GM21381 (cell line): ENCODE results near the gene ARL4A.
"Not testable (repeated sequence)": the region's sequence is repeated elsewhere in the genome, so short reads cannot be mapped to it uniquely, and the experiment has no call there.

Experiments used
- ATAC-seq: cut with Tn5 transposase; IDR thresholded peaks from one replicate; pipeline ENCODE4 v1.9.1; 2021; ENCODE audit warnings: mild to moderate bottlenecking, moderate library complexity; ENCODE audit not compliant: unreplicated experiment

The ARL4A gene, protein sequence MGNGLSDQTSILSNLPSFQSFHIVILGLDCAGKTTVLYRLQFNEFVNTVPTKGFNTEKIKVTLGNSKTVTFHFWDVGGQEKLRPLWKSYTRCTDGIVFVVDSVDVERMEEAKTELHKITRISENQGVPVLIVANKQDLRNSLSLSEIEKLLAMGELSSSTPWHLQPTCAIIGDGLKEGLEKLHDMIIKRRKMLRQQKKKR

DNA sequence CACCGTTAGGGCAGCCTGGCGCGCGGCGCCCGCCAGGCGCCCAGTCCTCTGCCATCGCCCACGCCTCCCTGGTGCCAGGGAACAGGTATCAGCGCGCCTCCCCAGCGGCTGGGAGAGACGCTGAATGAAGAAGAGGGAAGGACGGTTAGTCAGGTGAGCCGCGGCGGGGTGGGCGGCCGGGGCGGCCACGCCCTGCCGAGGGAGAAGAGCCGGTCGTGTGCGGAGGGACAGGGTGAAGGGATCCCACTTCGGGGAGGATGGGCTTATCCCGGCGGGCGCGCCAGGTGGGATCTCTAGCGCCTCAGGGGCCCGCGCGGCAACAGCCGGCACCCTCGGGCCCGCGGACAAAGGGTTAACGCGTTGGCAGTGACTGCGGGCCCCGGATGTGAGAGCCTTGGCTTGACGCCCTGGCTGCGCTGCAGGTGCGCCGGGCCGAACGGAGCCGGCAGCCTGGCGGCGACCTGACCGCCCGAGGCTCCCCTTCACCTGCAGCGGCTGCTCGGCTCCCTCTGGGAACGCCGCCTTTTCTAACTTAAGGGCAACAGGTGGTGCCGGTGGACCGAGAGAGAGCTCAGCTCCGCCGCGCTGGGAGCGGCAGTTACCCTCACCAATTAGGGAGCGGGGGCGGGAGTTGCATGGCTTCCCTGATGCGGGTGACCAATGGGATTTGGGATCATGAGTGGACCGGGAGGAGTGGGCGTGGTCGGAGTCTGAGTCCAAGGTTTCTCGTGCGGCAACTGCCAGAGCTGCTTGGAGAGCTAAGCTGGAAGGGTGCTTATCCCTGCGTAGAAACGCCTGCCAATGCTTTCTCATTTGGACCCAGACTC lies at the start of gene ARL4A:
ARL4A (plus strand) TSS at position 743 of the 827 bp plus-strand sequence. CDS start 622 bp downstream, outside the sequence.
- peak; percentile 76 for ATAC-seq

DNA sequence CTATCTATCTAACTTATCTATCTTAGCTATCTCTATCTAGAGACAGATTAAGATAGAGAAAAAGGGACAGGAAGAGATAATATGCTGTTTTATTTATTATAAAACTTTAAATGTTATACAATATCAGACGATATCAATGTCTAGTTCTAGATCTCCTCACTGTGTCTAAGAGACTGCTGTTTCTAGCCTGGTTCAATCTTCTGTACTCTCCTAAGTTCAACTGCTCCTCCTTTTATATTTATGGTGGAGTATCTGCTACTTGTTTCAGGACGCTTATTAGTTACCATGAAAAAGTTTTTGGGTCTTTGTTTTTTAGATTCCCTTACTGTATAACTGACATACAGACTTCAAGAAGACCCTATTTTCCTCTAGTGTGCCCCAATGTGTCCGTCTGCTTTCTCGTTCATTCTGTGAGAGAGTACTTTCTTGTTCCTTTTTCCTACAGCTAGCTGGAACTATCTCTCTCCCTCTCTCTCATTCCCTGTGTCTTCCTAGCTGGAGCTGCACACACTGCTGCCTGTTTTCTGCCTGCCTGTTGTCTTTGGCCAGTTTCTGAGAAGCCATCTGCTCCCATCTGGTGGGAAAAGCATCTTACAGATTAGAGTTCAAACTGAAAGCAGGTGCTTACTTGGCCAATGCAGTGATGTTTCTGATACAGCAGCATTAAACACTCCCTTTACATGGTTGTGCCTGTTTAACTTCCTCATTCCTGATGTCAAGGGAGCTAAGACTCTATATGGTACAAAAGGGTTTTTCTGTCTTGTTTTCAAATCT lies 49.4 kb upstream of the ARL4A start:
- peak; percentile 53 for ATAC-seq

DNA sequence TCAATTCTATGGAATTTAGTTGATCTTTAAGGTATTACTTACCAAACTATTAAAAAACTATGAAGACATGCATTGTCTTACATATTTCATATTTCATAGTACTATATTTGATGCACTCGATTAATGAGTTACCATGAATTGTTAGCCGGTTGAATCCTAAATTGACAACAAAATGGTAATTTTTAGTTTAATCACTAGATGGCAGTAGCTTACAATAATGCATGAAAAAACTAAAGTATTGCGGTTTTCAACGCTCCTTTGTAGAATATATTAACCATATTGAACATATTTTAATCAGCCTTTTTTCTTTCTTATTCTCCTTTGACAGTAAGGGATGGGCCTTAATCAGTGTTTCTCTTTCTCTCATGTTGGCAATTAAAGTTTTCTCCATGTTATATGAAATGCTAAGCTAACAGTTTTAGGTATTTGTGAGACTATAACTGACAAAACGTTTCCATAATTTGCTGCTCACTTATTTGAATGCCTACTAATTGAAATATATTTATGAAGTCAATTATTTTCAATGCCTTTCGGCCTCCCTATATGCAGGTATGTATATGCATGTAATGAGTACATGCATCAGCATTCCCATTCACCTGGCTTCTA lies 48.5 kb upstream of the ARL4A start:
- no peak for ATAC-seq

DNA sequence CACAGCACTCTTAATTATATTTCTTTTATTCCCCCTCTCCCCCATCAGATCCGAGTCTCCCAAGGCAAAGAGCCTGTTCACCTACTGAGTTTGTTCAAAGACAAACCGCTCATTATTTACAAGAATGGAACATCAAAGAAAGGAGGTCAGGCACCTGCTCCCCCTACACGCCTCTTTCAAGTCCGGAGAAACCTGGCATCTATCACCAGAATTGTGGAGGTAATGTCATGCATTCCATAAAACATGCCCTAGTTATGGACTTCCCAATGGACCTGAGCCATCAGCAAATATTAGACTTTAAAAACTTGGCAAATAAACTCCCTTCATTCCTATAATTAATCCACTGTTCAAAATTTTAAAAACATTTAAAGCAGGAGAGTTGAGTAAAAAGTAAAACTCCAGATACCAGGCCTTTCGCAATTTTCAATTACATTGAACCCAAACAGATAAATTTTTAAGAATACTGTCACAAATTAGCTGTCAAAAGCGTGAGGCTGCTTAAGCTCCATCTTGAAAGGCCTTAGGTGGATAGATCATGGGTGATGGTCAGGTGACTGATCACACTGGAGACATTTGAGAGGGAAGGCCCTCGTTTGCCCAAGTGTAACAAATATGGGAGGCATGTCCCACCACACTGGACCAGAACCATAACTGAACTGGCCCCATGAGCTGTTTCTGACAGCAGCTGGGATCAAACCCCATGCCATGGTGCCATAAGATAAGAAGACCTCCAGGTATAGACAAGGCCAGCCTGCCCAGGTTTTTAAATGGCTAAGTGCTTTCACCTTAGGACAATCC lies 46.9 kb upstream of the ARL4A start:
- no peak for ATAC-seq

DNA sequence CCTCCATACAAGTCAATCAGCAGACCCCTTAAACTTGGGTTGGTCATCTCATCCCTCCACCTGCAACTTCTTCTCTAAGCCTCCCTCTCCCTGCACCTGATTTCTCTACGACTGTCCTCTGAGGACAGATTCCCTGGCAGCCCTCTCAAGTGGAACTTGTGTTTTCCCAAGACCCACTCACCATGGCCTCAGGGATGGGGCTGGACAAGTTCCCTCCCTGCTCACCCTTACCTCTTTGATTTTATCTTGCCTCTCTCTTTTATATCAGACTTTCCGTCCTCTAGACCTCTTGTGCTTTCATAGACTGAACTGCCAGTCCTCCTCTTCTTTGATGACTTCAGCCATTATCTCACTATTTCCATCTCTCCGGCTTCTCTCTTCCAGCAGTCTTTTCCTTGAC lies 46.2 kb upstream of the ARL4A start:
- no peak for ATAC-seq

DNA sequence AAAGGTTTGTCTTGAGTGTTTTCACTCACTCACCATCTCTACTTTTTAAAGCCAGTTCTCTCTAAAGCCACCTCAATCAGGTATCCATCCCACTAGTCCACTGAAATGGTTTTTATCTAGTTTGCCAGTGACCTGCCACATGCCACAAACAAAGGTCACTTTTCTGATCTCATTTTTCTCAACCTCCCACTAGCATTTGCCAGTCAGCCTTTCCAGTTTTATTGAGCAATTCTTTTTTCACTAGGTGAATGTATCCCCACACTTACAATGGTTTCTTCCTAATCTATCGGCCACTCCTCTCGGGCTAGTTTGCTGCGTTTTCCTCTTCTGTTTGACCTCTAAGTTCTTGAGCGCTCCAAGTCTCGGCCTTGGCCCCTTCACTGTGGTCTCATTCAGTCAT lies 44.9 kb upstream of the ARL4A start:
- ATAC-seq: no peak

DNA sequence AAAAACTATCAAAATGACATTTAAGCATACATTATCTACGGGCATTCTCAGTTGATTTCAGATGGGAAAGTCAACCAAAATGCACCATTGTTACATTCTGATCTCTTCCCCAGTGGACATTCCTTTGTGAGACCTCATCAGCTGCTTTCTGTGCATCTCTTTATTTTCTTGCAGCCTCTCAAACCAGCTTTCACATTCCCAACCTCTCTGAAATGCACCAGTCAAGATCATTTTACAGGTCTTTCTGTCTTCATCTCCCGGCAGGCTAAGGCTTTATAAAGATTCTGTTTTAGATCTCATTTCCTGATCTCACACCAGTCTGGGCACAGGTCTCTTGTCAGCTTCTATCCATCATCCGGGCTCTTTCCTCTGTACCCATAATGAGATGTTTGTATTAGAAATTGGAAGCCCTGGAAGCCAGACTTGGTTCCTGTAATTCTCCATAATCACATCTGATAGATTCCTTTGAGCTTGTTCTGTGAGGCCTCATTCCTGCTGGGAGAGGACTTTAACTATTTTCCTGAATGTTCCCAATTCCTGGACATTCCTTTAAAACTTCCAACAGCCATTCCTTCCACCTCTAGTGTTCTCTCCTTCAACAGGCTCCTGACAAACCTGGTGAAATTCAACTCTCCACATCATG lies 44.3 kb upstream of the ARL4A start:
- no peak for ATAC-seq

DNA sequence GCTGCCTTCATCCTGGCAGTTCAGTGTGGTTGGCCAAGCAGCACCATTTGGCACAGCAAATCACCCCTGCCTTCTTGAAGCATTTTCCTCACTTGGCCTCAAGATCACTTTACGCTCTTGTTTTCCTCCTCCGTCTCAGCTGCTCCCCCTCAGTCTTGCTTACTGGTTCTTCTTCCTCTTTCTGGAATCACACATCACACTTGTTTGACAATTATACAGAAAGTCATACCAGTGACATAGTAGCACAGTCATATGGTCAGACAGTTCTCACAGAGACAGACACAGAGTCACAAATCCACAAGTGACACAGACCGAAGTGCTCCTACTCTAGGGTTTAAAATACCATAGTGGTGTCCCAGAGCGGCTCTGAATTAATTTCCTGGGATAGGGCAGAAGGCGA lies 43.8 kb upstream of the ARL4A start:
- ATAC-seq: peak; percentile 46

DNA sequence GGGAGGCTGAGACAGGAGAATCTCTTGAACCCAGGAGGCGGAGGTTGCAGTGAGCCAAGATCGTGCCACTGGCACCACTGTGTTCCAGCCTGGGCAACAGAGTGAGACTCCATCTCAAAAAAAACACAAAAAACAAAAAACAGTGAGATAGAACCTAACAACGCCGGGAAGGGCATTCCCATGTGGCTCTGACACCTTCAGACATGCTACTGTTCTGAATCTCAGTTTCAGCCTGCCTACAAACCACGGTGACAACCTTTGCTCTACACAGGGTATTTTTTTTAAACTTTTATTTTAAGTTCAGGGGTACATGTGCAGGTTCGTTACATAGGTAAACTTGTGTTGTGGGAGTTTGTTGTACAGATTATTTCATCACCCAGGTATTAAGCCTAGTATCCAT lies 42.2 kb upstream of the ARL4A start:
- ATAC-seq: not testable (repeated sequence)

DNA sequence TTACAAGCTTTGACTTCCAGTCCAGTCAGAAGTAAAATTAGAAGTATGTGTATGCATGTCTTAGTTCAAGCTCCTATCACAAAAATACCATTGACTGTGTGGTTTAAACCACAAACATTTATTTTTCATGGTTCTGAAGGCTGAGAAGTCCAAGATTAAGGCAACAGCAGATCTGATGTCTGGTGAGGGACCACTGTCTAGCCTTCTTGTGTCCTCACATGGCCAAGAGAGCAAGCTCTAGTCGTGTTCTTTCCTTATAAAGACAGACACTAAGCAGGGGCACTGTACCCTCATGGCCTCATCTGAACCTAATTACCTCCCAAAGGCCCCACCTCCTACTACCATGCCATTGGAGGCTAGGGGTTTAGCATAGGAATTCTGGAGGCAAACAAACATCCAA lies 41.3 kb upstream of the ARL4A start:
- ATAC-seq: no peak

DNA sequence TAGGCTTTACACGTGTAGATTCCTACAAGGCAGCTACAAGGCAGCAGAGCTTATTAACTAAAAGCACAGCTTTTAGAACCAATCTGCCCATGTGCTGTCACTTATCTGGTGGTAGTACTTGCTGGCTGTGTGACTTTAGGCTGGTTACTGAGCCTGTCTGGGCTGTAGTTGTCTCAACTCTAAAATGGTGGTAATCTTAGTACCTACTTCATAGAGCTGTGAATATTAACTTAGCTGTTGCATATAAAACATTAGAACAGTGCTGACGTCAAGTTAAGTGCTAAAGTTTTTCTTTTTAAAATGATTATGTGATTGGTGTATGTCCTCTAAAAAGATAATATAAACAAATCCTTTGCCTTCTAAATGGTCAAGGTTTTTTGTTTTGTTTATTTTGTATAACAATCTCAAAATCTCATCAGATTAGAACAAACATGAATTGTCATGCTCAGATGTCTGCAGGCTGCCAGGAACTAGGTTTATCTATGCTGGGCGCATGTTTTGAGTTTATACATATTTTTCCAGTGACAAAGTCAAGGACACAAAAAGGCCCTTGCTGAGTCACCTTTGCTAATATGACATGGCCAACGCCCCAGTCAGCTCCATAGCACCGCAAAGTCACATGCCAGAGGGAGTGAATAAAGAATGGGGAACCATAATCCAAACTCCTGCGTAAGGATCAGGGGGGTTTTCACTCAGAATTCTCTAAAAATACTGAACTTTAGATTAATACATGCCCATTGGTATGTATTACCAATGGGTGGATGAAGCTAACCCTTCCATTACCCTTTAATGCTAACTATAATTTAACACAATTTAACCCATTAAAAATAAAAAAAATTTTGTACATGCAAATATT lies 39.8 kb upstream of the ARL4A start:
- ATAC-seq: no peak

DNA sequence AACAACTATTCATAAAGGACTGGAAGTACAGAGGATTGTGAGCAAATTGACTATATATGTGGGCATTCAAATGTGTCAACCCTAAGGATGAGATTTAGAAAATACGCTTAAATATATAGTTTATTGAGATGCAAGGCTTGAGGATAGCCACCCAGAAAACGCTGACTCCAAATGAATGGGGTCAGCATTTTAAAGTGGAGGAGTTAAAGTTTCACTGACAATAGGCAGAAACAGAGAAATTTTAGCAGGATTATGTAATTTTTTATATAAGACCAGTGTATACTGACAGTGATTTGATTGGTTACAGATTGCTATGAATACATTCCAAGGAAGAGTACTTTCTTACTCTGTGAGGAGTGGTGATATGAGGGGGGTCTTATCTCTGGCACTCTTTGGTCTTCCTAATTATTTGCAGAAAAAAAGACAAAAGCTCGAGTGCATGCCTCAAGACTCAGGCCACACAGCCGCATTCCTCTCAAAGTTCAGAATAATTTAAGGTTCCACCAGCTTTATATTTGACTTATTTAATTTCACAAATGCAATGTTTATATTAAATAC lies 38.6 kb upstream of the ARL4A start:
- ATAC-seq: no peak

DNA sequence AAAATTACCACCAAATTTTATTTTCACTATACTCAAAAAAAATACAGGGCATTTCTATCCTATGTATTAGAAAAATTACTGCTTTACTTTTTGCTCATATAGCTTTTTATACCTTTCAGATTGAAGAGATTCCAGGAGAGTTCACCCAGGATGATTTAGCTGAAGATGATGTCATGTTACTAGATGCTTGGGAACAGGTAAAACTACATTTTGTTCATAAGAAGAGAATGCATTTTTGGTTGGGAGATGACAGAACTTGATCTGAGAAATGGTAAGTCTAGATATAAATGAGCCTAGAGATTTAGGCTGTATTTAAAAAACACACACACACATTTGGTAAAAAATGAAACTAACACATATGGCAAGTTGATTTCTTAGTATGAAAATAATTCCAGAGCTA lies 38.1 kb upstream of the ARL4A start:
- ATAC-seq: no peak

DNA sequence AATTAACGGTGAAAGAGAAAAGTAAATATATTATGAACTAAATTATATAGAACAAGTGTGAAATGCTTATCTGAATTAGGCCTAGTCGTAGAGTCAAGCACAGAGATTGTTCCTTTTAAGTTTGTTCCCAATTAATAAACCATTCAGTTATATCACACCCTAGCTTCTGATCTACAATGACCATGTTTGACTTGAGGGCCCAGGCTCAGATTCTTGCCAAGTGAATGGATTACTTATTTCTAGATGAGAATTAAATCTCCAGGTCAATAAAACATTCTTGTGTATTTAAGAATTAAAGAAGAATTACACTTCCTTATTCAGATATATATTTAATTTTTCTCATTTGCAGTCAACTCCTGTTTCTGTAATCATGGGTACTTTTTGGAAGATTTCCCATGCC lies 37.4 kb upstream of the ARL4A start:
- no peak for ATAC-seq

DNA sequence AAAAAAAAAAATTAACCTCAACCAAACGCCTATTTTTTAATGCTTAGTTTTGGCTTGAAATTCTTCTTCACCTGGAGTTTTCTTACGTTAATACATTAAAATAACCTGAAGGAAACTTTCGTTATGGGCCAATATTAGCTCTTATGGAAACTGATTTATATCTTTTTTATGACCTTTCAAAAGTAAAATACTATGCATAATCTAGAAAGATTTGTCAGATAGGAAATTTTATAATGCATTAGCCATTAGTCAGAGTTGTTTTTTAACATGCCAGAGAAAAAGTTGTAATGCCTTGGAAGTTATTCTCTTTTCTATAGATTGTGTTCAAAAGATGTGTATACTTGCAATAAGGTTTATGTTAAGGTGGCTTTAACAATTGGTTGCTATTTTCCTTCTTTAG lies 34.3 kb upstream of the ARL4A start:
- ATAC-seq: no peak

DNA sequence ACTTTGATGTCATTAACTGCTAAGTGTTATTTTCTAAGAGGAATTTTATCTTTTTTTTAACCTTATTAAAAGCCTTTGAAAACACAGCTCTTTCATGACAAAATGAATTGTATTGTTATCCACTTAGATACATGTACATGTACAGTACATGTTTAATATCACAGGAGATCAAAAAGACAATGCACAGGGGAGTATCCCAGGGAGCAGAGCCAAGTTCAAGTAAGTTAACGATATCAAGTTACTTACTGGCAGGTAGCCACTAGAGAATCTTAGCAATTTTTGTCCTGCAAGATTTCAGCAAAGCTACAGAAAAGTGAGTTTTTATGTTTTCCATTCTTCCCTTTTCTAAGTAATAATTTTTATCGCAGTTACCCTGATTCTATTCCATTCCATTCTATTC lies 33.9 kb upstream of the ARL4A start:
- no peak for ATAC-seq

DNA sequence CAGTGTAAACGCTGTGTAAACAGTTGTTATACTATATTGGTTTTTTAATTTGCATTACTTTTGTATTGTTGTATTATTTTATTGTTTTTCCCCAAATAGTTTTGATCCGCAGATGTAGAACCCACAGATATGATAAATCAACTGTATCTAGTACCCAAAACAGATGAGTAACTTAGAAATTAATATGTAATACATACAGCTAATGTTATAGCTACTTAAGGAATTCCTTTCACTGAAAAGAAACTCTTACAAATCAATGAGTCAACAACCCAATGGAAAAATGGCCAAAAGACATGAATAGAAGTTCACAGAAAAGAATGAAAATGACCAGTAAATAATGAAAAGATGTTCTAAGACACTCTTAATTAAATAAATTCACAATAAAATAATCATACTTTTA lies 32.3 kb upstream of the ARL4A start:
- ATAC-seq: no peak

DNA sequence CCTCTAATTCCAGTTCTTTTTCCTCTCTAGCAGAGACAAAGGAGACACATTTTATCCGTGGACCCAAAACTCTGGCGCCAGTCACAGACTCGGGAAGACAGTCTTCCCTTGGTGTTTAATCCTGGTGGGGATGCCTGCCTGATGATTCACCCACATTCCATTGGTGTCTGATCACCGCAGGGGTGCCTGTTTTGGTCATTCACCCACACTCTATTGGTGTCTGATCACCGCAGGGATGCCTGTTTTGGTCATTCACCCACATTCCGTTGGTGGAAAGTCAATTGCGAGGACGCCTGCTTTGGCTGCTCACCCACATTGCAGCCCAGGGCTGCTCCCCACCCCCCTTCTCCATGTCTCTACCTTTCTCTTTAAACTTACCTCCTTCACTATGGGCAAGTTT lies 27.0 kb upstream of the ARL4A start:
- not testable (repeated sequence) for ATAC-seq

DNA sequence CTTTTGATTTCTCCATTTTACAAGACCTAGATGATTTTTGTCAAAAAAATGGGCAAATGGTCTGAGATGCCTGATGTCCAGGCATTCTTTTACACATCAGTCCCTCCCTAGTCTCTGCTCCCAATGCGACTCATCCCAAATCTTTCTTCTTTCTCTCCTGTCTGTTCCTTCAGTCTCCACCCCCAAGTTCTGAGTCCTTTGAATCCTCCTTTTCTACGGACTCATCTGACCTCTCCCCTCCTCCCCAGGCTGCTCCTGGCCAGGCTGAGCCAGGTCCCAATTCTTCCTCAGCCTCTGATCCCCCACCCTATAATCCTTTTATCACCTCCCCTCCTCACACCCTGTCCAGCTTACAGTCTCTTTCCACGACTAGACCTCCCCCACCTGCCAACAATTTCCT lies 26.4 kb upstream of the ARL4A start:
- not testable (repeated sequence) for ATAC-seq
